ENCODE results near the gene COL23A1. TPM values are rescaled to one million over a fixed set of nuclear protein-coding genes. Genes with fewer than 3 reads are reported as not detected.
A peak's percentile ranks its signal among the peaks of the same experiment; 100 is the strongest.
"Not testable (repeated sequence)": the region's sequence is repeated elsewhere in the genome, so short reads cannot be mapped to it uniquely, and the experiment has no call there.

COL23A1 gene
- total and polyA plus RNA-seq, 3 experiments from 2014 or later, result 0.20 to 0.28 TPM; not detected in 1

- H3K27ac Mint-ChIP-seq, result no peak overlapping the region
- Histone ChIP-seq H3K4me1 (ENCODE audit: insufficient read depth, low read length) (no peaks in the 10 kb centered on the region), H3K9me3 (ENCODE audit: low read length) (no peaks in the 10 kb centered on the region), H3K4me3 (ENCODE audit: low read length) (no peak overlapping the region), H3K36me3 (ENCODE audit: insufficient read depth, low read length) (no peaks in the 10 kb centered on the region), H3K27me3 (ENCODE audit: insufficient read depth, low read length, poor library complexity, severe bottlenecking) (no peaks in the 10 kb centered on the region), H3K27ac (ENCODE audit: low read depth, low read length) (no peak overlapping the region)
- H3K4me1 Mint-ChIP-seq, result no peaks in the 10 kb centered on the region
- POLR2A ChIA-PET, result no interaction called here
- no peak for DNase-seq
- H3K36me3 Mint-ChIP-seq, result no peaks in the 10 kb centered on the region
- no peak overlapping the region for H3K4me3 Mint-ChIP-seq
- H3K9me3 Mint-ChIP-seq, result no peaks in the 10 kb centered on the region
- CTCF ChIA-PET, result no interaction called here
- peaks cover 15% of the 10 kb centered on the region in 2 donors for H3K27me3 Mint-ChIP-seq
These were observed 281.6 kb downstream of the COL23A1 start for GRCh38 chr5:178308541-178309092.

GRCh38 chr5:178307267-178308045, 282.7 kb downstream of the COL23A1 start:
- ChIA-PET CTCF (no interaction called here), POLR2A (no interaction called here)
- H3K9me3 Mint-ChIP-seq, result no peaks in the 10 kb centered on the region

GRCh38 chr5:178306430-178307225, 283.6 kb downstream of the COL23A1 start:
- Mint-ChIP-seq H3K4me3 (no peak overlapping the region), H3K27me3 (peaks cover 9 to 14% of the 10 kb centered on the region in 2 donors), H3K9me3 (no peaks in the 10 kb centered on the region), H3K36me3 (no peaks in the 10 kb centered on the region), H3K4me1 (no peaks in the 10 kb centered on the region), H3K27ac (no peak overlapping the region)
- POLR2A ChIA-PET, result no interaction called here
- no peaks in the 10 kb centered on the region for H3K36me3 ChIP-seq (ENCODE audit: insufficient read depth, low read length)
- no peak overlapping the region for H3K4me3 ChIP-seq (ENCODE audit: low read length)
- CTCF ChIA-PET, result no interaction called here
- H3K4me1 ChIP-seq (ENCODE audit: insufficient read depth, low read length), result no peaks in the 10 kb centered on the region
- no peak overlapping the region for H3K27ac ChIP-seq (ENCODE audit: low read depth, low read length)
- no peaks in the 10 kb centered on the region for H3K9me3 ChIP-seq (ENCODE audit: low read length)
- no peak for DNase-seq
- no peaks in the 10 kb centered on the region for H3K27me3 ChIP-seq (ENCODE audit: insufficient read depth, low read length, poor library complexity, severe bottlenecking)

More at GRCh38 chr5:178307267-178308045, 282.7 kb downstream of the COL23A1 start:
- no peak for DNase-seq
- Mint-ChIP-seq H3K4me3 (no peak overlapping the region), H3K27me3 (peaks cover 9 to 12% of the 10 kb centered on the region in 2 donors), H3K27ac (no peak overlapping the region), H3K4me1 (no peaks in the 10 kb centered on the region), H3K36me3 (no peaks in the 10 kb centered on the region)
- Histone ChIP-seq H3K9me3 (ENCODE audit: low read length) (no peaks in the 10 kb centered on the region), H3K4me1 (ENCODE audit: insufficient read depth, low read length) (no peaks in the 10 kb centered on the region), H3K27me3 (ENCODE audit: insufficient read depth, low read length, poor library complexity, severe bottlenecking) (no peaks in the 10 kb centered on the region), H3K4me3 (ENCODE audit: low read length) (no peak overlapping the region), H3K36me3 (ENCODE audit: insufficient read depth, low read length) (no peaks in the 10 kb centered on the region), H3K27ac (ENCODE audit: low read depth, low read length) (no peak overlapping the region)

DNA sequence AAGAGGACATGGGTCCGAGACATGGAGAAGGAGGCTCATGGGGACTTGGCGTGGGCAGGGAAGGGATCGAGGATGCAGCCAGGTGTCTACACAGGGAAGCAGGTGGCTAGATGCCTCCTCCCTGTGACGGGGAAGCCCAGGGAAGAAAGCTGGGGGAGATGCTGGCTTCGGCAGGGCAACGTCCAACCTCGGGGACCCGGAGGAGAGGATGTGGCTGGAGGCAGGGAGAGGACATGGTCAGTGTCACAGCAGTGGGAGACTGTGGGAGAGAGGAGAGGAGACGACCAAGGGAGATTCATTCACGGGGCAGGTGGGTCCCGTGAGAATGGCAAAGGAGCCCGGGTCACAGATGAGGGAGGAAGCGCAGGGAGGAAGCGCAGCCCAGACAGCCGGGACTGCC, 284.4 kb downstream of the COL23A1 start:
- no peak overlapping the region for H3K4me3 ChIP-seq (ENCODE audit: low read length)
- H3K27me3 ChIP-seq (ENCODE audit: insufficient read depth, low read length, poor library complexity, severe bottlenecking), result no peaks in the 10 kb centered on the region
- no peak overlapping the region for H3K4me3 Mint-ChIP-seq
- no peaks in the 10 kb centered on the region for H3K36me3 ChIP-seq (ENCODE audit: insufficient read depth, low read length)
- H3K27ac Mint-ChIP-seq, result peak overlapping the region in 2 of 8 donors; percentile 72 to 84
- no peaks in the 10 kb centered on the region for H3K4me1 ChIP-seq (ENCODE audit: insufficient read depth, low read length)
- H3K9me3 Mint-ChIP-seq, result peaks cover 0 to 4% (median 2%) of the 10 kb centered on the region in 5 donors
- CTCF ChIA-PET, result interaction anchor here (1.0 kb wide), 1 partner anchor 22 kb away, joined by 3 read pairs; no protein-coding TSS in a partner anchor
- no peak for DNase-seq
- H3K27ac ChIP-seq (ENCODE audit: low read depth, low read length), result no peak overlapping the region
- no peaks in the 10 kb centered on the region for H3K9me3 ChIP-seq (ENCODE audit: low read length)
- H3K27me3 Mint-ChIP-seq, result peaks cover 9 to 17% of the 10 kb centered on the region in 2 donors
- POLR2A ChIA-PET, result no interaction called here
- peaks cover 0 to 3% (median 0%) of the 10 kb centered on the region in 3 donors for H3K36me3 Mint-ChIP-seq
- no peaks in the 10 kb centered on the region for H3K4me1 Mint-ChIP-seq

DNA sequence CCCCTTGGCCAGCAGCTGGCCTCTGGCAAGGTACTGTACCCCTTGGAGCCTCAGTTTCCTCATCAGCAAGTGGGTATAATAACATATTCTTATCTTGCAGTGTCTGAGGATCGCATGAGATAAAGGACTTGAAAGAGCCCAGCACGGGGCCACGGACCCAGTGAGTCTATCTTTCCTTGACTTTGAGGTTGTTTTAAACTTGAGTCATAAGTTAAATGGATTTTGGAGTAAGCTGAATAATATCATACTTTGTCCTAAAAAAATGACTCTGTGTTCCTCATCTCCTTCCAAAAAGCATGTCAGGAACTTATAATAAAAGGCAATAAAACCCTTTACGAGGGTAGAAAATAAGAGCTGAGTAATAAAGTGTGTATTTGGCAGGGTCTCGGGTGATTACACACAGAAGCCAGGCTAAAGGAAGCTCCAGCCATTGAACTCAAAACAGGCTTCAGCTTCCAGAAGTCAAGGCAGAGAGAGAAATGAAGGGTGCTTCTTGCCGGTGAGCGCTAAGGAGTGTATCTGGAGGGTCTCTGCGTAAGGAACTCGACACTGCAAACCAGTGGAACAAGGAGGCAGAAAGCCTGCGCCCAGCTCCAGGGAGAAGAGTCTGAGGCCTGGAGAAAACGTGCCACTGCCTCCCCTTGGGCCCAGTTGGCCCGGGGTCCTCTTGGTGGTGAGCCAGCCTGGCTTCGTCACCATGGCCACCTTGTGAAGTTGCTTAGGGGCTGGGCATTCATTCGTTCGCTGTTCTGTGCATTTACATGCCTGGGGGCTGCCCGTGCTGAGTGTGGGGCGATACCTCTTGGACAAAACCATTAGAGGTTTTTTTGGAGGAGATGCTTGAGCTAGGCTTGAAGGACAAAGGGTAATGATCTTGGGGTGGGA, 285.2 kb downstream of the COL23A1 start:
- Mint-ChIP-seq H3K9me3 (peaks cover 0 to 4% (median 3%) of the 10 kb centered on the region in 5 donors), H3K36me3 (peaks cover 0 to 4% (median 0%) of the 10 kb centered on the region in 3 donors), H3K4me1 (no peaks in the 10 kb centered on the region), H3K27ac (no peak overlapping the region), H3K27me3 (peaks cover 9 to 18% of the 10 kb centered on the region in 2 donors), H3K4me3 (no peak overlapping the region)
- no peak overlapping the region for H3K27ac ChIP-seq (ENCODE audit: low read depth, low read length)
- ChIA-PET POLR2A (no interaction called here), CTCF (interaction anchor here (1.0 kb wide), 1 partner anchor 21 kb away, joined by 3 read pairs; no protein-coding TSS in a partner anchor)
- H3K4me3 ChIP-seq (ENCODE audit: low read length), result no peak overlapping the region
- no peak for DNase-seq
- H3K27me3 ChIP-seq (ENCODE audit: insufficient read depth, low read length, poor library complexity, severe bottlenecking), result no peaks in the 10 kb centered on the region
- no peaks in the 10 kb centered on the region for H3K36me3 ChIP-seq (ENCODE audit: insufficient read depth, low read length)
- no peaks in the 10 kb centered on the region for H3K4me1 ChIP-seq (ENCODE audit: insufficient read depth, low read length)
- H3K9me3 ChIP-seq (ENCODE audit: low read length), result no peaks in the 10 kb centered on the region

- H3K4me1 ChIP-seq (ENCODE audit: insufficient read depth, low read length), result no peaks in the 10 kb centered on the region
- Mint-ChIP-seq H3K36me3 (peaks cover 0 to 4% (median 0%) of the 10 kb centered on the region in 3 donors), H3K4me3 (no peak overlapping the region), H3K27me3 (peaks cover 6 to 18% of the 10 kb centered on the region in 2 donors), H3K9me3 (peaks cover 0 to 4% (median 3%) of the 10 kb centered on the region in 5 donors), H3K27ac (no peak overlapping the region), H3K4me1 (no peaks in the 10 kb centered on the region)
- ChIA-PET CTCF (no interaction called here), POLR2A (no interaction called here)
- no peaks in the 10 kb centered on the region for H3K9me3 ChIP-seq (ENCODE audit: low read length)
- no peak overlapping the region for H3K4me3 ChIP-seq (ENCODE audit: low read length)
- H3K27me3 ChIP-seq (ENCODE audit: insufficient read depth, low read length, poor library complexity, severe bottlenecking), result no peaks in the 10 kb centered on the region
- H3K27ac ChIP-seq (ENCODE audit: low read depth, low read length), result no peak overlapping the region
- no peaks in the 10 kb centered on the region for H3K36me3 ChIP-seq (ENCODE audit: insufficient read depth, low read length)
- no peak for DNase-seq
These were observed 286.2 kb downstream of the COL23A1 start for GRCh38 chr5:178304016-178304415.

DNA sequence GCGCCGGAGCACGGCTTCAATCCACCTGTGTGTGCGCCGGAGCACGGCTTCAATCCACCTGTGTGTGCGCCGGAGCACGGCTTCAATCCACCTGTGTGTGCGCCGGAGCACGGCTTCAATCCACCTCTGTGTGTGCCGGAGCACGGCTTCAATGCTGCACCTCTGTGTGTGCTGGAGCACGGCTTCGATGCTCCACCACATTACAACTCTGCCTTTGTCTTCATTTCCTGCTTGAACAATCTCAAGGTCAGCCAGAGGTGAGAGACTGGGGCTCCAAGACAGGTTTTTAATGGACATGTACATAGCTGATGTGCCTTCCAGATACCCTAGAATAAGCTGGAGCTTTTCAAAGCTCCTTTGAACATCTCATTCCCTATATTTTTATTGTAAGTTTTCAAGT, 287.9 kb downstream of the COL23A1 start:
- H3K27me3 Mint-ChIP-seq, result peaks cover 6 to 18% of the 10 kb centered on the region in 2 donors
- H3K9me3 ChIP-seq (ENCODE audit: low read length); H3K27me3 ChIP-seq (ENCODE audit: insufficient read depth, low read length, poor library complexity, severe bottlenecking); H3K27ac ChIP-seq (ENCODE audit: low read depth, low read length); H3K4me1 ChIP-seq (ENCODE audit: insufficient read depth, low read length); DNase-seq; H3K4me3 Mint-ChIP-seq; H3K36me3 Mint-ChIP-seq; POLR2A ChIA-PET; CTCF ChIA-PET; H3K9me3 Mint-ChIP-seq; H3K27ac Mint-ChIP-seq; H3K4me3 ChIP-seq (ENCODE audit: low read length); H3K4me1 Mint-ChIP-seq; H3K36me3 ChIP-seq (ENCODE audit: insufficient read depth, low read length): not testable (repeated sequence)
